ENCODE data around the gene XPO1.
"Not testable (repeated sequence)": the region's sequence is repeated elsewhere in the genome, so short reads cannot be mapped to it uniquely, and the experiment has no call there.

DNA sequence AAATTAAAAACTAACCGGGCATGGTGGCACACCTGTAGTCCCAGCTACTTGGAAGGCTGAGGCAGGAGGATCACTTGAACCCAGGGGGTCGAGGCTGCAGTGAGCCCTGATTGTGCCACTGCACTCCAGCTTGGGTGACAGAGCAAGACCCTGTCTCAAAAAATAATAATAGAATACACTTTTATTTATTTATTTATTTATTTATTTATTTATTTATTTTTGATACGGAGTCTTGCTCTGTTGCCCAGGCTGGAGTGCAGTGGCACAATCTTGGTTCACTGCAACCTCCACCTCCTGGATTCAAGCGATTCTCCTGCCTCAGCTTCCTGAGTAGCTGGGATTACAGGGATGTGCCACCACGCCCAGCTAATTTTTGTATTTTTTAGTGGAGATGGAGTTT is 48.8 kb upstream of the XPO1 start:
- TF ChIP-seq POLR2A (IDR thresholded peaks at IDR 0.05; ENCODE audit: low read depth, low read length); POLR2AphosphoS5 (IDR thresholded peaks at IDR 0.05; ENCODE audit: insufficient read depth, low read depth, low read length); FOS (IDR thresholded peaks at IDR 0.05; ENCODE audit: borderline replicate concordance, insufficient read depth, low read length); JUN (IDR thresholded peaks at IDR 0.05; ENCODE audit: borderline replicate concordance, insufficient read depth, insufficient read length, low read depth): not testable (repeated sequence)
- TF ChIP-seq, protein P1, sequence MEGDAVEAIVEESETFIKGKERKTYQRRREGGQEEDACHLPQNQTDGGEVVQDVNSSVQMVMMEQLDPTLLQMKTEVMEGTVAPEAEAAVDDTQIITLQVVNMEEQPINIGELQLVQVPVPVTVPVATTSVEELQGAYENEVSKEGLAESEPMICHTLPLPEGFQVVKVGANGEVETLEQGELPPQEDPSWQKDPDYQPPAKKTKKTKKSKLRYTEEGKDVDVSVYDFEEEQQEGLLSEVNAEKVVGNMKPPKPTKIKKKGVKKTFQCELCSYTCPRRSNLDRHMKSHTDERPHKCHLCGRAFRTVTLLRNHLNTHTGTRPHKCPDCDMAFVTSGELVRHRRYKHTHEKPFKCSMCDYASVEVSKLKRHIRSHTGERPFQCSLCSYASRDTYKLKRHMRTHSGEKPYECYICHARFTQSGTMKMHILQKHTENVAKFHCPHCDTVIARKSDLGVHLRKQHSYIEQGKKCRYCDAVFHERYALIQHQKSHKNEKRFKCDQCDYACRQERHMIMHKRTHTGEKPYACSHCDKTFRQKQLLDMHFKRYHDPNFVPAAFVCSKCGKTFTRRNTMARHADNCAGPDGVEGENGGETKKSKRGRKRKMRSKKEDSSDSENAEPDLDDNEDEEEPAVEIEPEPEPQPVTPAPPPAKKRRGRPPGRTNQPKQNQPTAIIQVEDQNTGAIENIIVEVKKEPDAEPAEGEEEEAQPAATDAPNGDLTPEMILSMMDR (IDR thresholded peaks at IDR 0.05; ENCODE audit: extremely low read depth in 1 of 2, insufficient read depth in 1 of 2, low read depth in 1 of 2, low read length in 2 of 2) = not testable (repeated sequence)
- TF ChIP-seq, protein P2, sequence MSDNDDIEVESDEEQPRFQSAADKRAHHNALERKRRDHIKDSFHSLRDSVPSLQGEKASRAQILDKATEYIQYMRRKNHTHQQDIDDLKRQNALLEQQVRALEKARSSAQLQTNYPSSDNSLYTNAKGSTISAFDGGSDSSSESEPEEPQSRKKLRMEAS (IDR thresholded peaks at IDR 0.05; ENCODE audit: insufficient read depth, insufficient read length) = not testable (repeated sequence)
